ENCODE results near the gene SPRR2B.
"Not testable (repeated sequence)": the region's sequence is repeated elsewhere in the genome, so short reads cannot be mapped to it uniquely, and the experiment has no call there.

SPRR2B gene

GRCh38 chr1:153071511-153071910, at the start of gene SPRR2B:
SPRR2B (minus strand) TSS chr1:153071611; CDS start chr1:153070839, 772 bp downstream.
- no peak for DNase-seq

- no peak for DNase-seq
Observed at GRCh38 chr1:153120945-153121344, 49.5 kb upstream of the SPRR2B start.

- DNase-seq = no peak
Observed at GRCh38 chr1:153119491-153119971, 48.1 kb upstream of the SPRR2B start.

DNA sequence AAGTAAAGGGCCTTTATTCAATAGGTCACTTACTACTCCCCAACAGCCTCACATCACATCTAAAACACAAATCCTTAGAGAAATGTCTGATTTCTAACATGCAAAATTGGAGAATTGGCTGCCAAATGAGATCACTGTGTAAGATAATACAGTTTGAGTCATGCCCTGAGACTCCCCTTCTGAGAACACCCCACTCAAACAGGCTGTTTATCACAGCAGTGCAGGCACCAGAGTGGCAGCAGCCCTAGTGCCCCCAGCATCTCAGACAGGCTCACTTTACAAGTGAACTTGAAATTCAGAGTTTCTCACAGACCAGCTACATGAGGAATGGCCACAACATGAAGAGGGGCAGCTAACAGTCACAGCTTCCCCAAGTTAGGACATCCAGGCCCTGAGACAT, 43.9 kb upstream of the SPRR2B start:
- not testable (repeated sequence) for DNase-seq

- DNase-seq = no peak
Observed at GRCh38 chr1:153113416-153113815, 42.0 kb upstream of the SPRR2B start, which contains the start of gene SPRR2F. SPRR2F (minus strand) TSS chr1:153113516; CDS start chr1:153112733, 783 bp downstream.

DNA sequence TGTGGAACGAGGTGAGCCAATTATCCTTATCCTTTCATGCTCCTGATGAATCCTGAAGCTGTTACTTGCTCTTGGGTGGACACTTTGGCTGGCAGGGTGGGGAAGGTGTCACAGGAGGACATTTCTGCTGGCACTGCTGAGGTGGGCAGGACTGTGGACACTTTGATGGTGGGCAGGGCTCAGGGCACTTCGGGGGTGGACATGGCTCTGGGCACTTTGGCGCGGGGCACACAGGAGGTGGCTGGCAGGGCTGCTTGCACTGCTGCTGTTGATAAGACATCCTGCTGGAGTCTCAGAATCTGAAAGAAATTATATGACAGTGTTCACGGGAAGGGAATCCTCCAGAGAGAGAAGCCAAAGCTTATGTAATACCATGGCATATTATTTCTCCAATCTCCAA, 41.0 kb upstream of the SPRR2B start:
- not testable (repeated sequence) for DNase-seq

DNA sequence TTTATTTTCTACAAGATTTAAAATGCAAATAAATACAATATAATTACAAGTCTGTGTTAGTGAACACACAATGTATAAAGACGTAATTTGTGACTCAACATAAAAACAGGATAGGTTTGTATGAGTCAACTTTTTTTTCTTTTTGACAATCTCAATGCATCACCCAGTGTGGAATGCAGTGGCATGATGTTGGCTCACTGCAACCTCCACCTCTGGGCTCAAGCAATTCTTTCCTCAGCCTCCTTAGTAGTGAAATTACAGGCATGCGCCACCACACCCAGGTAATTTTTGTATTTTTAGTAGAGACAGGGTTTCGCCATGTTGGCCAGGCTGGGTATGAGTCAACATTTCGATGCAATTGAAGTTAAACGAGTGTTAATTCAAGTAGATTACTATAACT, 28.8 kb upstream of the SPRR2B start:
- no peak for DNase-seq

GRCh38 chr1:153099461-153100045, 28.1 kb upstream of the SPRR2B start:
- DNase-seq = no peak

DNA sequence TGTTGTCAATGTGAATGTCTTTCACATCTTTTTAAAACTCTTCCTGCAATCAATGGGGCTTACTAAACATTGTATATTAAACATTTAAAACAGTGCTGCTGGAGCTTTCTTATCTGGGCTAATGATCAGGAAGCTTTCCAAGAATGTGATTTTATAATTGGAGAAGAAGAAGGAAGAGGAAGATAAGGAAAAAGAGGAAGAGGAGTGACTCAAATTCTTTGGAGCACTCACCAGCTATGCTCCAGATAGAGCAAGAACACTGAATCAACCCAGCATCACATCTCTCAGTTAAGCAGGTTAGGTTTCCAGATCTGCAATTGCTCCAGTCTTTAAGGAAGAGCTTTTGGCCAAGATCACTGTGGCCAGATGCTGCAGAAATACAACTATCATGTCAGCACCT, 24.4 kb upstream of the SPRR2B start:
- no peak for DNase-seq

- no peak for DNase-seq
Observed at GRCh38 chr1:153094426-153094825, 23.0 kb upstream of the SPRR2B start, which contains the start of gene SPRR2E. SPRR2E (minus strand) TSS chr1:153094526; CDS start chr1:153093751, 775 bp downstream.

DNA sequence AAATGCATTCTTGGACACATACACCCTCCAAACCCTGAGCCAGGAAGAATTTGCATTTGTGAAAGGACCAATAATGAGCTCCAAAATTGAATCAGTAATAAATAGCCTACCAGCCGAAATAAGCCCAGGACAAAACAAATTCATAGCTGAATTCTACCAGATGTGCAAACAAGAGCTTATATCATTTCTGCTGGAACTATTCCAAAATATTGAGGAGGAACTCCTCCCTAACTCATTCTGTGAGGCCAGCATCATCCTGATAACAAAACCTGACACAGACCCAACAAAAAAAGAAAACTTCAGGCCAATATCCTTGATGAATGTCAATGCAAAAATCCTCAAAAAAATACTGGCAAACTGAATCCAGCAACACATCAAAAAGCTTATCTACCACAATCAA, 16.2 kb upstream of the SPRR2B start:
- no peak for DNase-seq

DNA sequence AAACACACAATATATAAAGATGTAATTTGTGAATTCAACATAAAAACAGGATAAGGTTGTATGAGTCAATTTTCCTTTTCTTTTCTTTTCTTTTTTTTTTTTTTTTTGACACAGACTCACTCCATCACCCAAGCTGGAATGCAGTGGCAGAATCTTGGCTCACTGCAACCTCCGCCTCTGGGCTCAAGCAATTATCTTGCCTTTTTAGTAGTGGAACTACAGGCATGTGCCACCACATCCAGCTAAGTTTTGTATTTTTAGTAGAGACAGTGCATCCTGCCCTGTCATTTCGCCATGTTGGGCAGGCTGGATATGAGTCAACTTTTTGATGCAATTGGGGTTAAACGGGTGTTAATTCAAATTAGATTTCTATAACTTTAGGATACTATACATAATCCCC, 10.3 kb upstream of the SPRR2B start:
- no peak for DNase-seq

- no peak for DNase-seq
Observed at GRCh38 chr1:153072806-153073726, 1.7 kb upstream of the SPRR2B start.

DNA sequence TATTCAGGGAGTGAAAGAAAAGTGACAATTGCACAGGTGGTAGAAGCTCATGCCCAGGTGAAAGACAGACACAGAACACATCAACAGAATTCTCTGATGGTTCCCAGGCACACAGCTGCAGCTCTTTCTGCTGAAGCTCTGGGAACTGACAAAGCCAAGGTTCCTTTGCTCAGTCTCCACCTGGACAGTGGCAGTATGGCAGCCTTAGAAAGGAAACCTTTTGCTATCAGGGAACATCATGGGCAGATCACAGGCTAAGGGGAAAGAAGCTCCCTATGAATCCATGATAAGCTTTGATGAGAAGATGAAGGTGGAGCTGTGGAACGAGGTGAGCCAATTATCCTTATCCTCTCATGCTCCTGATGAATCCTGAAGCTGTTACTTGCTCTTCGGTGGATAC, 1.2 kb downstream of the SPRR2B start:
- DNase-seq = no peak

DNA sequence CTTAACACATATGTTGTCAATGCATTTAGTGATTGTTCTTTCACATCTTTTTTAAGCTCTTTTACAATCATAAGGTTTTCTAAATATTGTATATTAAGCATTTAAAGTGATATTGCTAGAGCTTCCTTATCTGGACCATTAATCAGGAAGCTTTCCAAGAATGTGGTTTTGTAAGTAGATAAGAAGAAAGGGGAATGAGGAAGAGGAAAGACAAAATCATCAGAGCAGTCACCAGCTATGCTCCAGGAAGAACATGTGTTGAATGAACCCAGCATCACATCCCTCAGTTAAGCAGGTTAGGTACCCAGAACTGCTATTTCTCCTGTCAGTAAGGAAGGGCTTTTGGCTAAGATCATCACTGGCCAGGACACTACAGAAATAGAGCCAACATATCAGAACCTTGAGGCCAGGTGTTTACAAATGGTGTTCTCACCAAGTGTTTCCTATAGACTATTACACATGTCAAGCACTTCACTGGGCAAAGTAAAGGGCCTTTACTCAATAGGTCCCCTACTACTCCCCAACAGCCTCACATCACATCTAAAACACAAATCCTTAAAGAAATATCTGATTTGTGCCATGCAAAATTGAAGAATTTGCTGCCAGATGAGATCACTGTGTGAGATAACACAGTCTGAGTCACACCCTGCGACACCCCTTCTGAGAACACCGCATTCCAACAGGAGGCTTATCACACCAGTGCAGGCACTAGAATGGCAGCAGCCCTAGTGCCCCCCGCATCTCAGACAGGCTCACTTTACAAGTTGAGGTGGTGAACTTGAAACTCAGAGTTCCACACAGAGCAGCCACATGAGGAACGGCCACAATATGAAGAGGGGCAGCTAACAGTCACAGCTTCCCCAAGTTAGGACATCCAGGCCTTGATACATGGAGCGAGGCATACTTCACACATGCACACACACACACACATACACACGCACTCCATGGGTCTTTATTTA, 12.3 kb downstream of the SPRR2B start:
- DNase-seq = no peak

DNA sequence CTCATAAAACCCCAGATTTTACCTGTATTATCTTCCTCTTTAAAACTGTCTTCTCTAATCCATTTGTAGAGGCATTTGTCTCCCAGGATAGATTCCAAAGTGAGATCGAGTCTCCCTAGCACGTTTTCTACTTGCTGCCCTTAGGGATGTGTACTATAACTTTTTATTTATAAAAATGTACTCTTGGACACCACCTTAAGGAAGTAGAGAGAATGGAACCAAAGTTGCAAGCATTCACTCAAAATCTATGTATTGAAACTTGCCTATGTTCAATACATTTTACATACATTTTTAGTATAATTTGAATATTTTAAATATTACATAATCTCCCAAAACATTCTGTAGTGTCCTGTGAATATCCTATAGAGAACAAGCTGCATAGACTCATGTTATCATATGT, 13.3 kb downstream of the SPRR2B start:
- no peak for DNase-seq

- DNase-seq = no peak
Observed at GRCh38 chr1:153057375-153057774, 14.0 kb downstream of the SPRR2B start, which contains the start of gene SPRR2A. SPRR2A (minus strand) TSS chr1:153057512; CDS start chr1:153056735, 777 bp downstream.

- DNase-seq = not testable (repeated sequence)
Observed at GRCh38 chr1:153056111-153056510, 15.3 kb downstream of the SPRR2B start.

GRCh38 chr1:153049211-153049610, 22.2 kb downstream of the SPRR2B start:
- DNase-seq = no peak

DNA sequence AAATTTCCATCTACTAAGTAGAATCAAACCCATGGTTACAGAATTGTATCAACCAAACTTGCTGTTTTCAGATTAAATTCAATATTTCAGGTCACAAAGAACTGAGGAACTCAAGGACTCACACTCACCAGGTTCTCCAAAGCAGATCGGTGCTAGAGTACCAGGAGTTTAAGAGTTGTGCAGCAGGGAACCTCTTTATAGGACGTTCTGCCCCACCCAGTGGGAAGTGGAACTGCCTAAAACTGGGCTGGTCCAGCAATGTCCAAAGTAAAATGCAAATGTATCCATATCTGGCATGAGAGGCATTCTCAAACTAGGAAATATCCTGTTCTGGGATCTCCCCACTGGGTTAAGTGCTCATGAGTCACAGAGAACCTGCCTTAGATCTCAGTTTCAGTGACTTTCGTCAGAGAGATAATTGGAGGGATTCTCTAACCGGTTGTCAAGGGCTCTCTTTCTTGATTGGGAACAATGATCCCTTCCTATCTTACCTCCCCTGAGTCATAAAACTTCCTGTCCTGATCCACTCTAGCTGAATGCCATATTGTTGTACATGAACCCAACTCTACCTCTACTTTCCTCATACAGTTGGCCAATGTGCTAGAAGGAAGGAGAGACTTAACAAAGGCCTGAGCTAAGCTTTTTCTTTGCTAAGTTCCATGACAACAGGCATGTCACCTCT, 30.3 kb downstream of the SPRR2B start, which contains the start of gene SPRR2D:
TSS of gene SPRR2D (minus strand) at position 171 of the 682 bp plus-strand sequence. CDS start 774 bp downstream, outside the sequence.
- no peak for DNase-seq

- DNase-seq = no peak
Observed at GRCh38 chr1:153035211-153035610, 36.2 kb downstream of the SPRR2B start.

Measured in CD4-positive, alpha-beta T cell treated with Interleukin-1 beta for 1 hour (primary cell).